Thyroid gland (tissue), 4 donors: ENCODE data around the gene ARL6IP4. TPM values are rescaled to one million over a fixed set of nuclear protein-coding genes. Genes with fewer than 3 reads are reported as not detected.

Experiments
- DNase-seq, 2 donors: peaks; one replicate each; pipeline ENCODE4 v3.0.0-alpha.2; 2019
- H3K27ac ChIP-seq, 3 donors: fragments of 200-600 bp; sonication (generic); 1 replicate in 2 of 3; 2 replicates in 1 of 3; pipeline ENCODE4 v1.5.1; 2016 to 2019; ENCODE audit warnings: mild to moderate bottlenecking in 1 of 3, moderate library complexity in 1 of 3
- H3K27me3 ChIP-seq: fragments of 200-600 bp; sonication (generic); one replicate; pipeline ENCODE4 v1.5.1; 2019
- H3K36me3 ChIP-seq, 2 donors: fragments of 200-600 bp; sonication (generic); one replicate each; pipeline ENCODE4 v1.5.1; 2016 to 2019
- H3K4me1 ChIP-seq, 2 donors: fragments of 200-600 bp; sonication (generic); one replicate each; pipeline ENCODE4 v1.5.1; 2017 to 2019
- H3K4me3 ChIP-seq, 3 donors: fragments of 200-600 bp; sonication (generic); replicated peaks in 1 of 3; 1 replicate in 2 of 3; 2 replicates in 1 of 3; pipeline ENCODE4 v1.5.1; 2016; ENCODE audit warnings: mild to moderate bottlenecking in 1 of 3
- H3K9me3 ChIP-seq: fragments of 200-600 bp; sonication (generic); one replicate; pipeline ENCODE4 v1.5.1; 2017
- POLR2A ChIP-seq, 2 donors: fragments of 450-650 bp; IDR thresholded peaks; one replicate each; pipeline ENCODE4 v1.6.1; 2017; ENCODE audit warnings: antibody characterized with exemption in 2 of 2, mild to moderate bottlenecking in 2 of 2, moderate library complexity in 1 of 2
- WGBS, 2 donors: methylation state at CpG; one replicate each; pipeline ENCODE4 v1.1.5; 2017; 5-methylcytosine and 5-hydroxymethylcytosine counted together
- intact Hi-C: fragments of 100-400 bp; cut with DNase I; formaldehyde crosslinking; loops from one replicate; pipeline ENCODE4 v1.15.1; 2023
- total RNA-seq, 4 donors: library from RNA; depleted of rRNA; stranded (reverse); fragments of >200 nt; gene quantifications; one replicate each; pipeline ENCODE4 v1.2.3, GENCODE V29; 2016
- TF ChIP-seq, protein P1 (sequence below), 6 experiments: fragments of 200-600 bp in 3 of 6; fragments of 450-650 bp in 3 of 6; sonication (generic) in 3 of 6; IDR thresholded peaks; one replicate each; pipeline ENCODE4 v1.5.1; 2016 to 2019; ENCODE audit warnings: antibody characterized with exemption in 6 of 6, mild to moderate bottlenecking in 2 of 6, inconsistent platforms in 1 of 6, moderate library complexity in 1 of 6

Gene ARL6IP4
- total RNA-seq, 4 donors from 2014 or later, result 210 to 281 (median 262) TPM

DNA sequence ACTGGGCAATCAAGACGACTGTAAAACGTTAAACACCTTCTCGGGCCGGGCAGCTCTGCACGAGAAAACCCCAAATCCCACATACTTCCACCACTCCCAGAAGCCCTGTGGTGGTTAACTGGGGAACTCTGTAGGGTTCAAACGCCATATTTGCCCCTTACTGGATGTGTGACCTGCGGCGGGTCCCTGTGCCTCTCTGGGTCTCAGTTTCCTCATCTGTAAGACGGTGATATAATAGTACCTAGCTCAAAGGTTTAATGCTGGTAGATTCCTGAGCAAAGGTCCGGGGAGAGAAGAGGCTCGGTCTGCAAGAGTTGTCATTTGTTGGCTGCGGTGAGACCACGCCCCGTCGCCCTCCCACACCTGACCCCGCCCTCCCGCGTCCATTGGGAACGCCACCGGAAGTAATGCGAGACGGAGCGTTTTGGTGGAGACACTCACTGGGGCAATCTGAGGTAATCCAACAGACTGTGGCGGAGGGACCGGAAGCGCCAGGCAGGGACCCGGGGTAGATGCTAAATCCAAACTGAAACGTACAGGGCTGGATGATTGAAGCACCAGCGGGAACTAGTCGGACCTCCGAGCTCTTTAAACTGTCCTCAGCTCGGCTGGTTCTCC is 6.1 kb upstream of the ARL6IP4 start:
- WGBS, 2 donors, result 0 to 1% methylated on average over 23 to 28 of the region's 32 CpGs
- no peaks in the 10 kb centered on the region for H3K36me3 ChIP-seq
- peaks cover 16 to 23% of the 10 kb centered on the region in 2 donors for H3K4me1 ChIP-seq
- H3K9me3 ChIP-seq, result no peaks in the 10 kb centered on the region
- no peaks in the 10 kb centered on the region for H3K27me3 ChIP-seq
- H3K27ac ChIP-seq, result peak overlapping the region; percentile 97 to 100 (median 99)
- intact Hi-C loops, result no loop called here
- TF ChIP-seq POLR2A (IDR thresholded peaks at IDR 0.05), result peak in 1 of 2 donors; percentile 56
- TF ChIP-seq, protein P1, sequence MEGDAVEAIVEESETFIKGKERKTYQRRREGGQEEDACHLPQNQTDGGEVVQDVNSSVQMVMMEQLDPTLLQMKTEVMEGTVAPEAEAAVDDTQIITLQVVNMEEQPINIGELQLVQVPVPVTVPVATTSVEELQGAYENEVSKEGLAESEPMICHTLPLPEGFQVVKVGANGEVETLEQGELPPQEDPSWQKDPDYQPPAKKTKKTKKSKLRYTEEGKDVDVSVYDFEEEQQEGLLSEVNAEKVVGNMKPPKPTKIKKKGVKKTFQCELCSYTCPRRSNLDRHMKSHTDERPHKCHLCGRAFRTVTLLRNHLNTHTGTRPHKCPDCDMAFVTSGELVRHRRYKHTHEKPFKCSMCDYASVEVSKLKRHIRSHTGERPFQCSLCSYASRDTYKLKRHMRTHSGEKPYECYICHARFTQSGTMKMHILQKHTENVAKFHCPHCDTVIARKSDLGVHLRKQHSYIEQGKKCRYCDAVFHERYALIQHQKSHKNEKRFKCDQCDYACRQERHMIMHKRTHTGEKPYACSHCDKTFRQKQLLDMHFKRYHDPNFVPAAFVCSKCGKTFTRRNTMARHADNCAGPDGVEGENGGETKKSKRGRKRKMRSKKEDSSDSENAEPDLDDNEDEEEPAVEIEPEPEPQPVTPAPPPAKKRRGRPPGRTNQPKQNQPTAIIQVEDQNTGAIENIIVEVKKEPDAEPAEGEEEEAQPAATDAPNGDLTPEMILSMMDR (IDR thresholded peaks at IDR 0.05), result peak in 1 of 6 experiments; percentile 21
- peak; percentile 99 for DNase-seq
- peak overlapping the region; percentile 77 to 100 (median 82) for H3K4me3 ChIP-seq

DNA sequence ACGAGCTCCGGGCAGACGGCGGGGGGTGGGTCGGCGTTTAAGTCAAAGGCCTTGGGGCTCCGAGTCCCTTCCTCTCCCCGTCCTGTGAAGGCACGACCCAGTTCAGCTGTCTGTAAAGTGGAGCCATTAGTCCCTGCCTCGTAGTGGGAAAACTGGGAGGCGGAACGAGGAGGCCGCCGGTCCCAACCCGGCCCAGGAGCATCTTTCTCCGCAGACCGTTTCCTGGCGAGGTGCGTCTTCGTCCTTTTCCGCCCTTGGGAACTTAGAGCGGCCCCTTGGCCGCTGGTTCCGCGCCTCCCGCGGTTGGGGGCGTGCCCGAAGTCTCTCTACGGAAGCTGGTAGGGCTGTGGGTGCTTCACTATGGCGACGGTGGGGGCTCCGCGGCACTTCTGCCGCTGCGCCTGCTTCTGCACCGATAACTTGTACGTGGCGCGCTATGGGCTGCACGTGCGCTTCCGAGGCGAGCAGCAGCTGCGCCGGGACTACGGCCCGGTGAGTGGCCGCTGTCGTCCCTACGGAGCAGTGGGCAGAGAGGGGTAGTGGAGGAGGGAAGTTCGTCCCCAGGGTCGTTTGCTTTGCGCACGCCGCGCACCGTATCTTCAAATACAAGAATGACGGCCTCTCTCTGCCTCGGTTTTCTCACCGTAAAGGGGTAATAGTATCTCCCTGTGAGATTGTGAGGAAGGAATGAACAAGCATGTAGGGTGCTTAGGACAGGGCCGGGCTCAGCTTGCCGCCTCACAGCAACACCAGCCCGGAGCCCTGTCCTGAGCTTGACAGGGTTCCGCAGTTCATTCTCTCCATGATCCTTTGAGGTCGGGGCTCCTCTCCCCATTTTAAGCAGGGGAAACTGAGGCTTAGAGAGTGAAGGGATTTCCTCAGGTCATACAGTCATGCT is 5.3 kb upstream of the ARL6IP4 start, which contains the start of gene OGFOD2:
TSS of gene OGFOD2 (plus strand) at position 353 of the 898 bp plus-strand sequence. CDS start at position 361, 8 bp downstream.
- DNase-seq, result peak; percentile 91 to 92
- Histone ChIP-seq H3K4me1 (peaks cover 23 to 31% of the 10 kb centered on the region in 2 donors), H3K27me3 (no peaks in the 10 kb centered on the region), H3K4me3 (peak within 1 kb of the TSS; percentile 77 to 100 (median 82)), H3K9me3 (no peaks in the 10 kb centered on the region), H3K27ac (peak within 1 kb of the TSS; percentile 97 to 100 (median 99)), H3K36me3 (no peaks in the 10 kb centered on the region)
- TF ChIP-seq, protein P1 (IDR thresholded peaks at IDR 0.05), result peak in 1 of 6 experiments; percentile 15
- peak; percentile 16 to 62 for TF ChIP-seq POLR2A (IDR thresholded peaks at IDR 0.05)
- 0% methylated on average over 14 to 47 of the region's 66 CpGs for WGBS, 2 donors
- intact Hi-C loops, result no loop called here

DNA sequence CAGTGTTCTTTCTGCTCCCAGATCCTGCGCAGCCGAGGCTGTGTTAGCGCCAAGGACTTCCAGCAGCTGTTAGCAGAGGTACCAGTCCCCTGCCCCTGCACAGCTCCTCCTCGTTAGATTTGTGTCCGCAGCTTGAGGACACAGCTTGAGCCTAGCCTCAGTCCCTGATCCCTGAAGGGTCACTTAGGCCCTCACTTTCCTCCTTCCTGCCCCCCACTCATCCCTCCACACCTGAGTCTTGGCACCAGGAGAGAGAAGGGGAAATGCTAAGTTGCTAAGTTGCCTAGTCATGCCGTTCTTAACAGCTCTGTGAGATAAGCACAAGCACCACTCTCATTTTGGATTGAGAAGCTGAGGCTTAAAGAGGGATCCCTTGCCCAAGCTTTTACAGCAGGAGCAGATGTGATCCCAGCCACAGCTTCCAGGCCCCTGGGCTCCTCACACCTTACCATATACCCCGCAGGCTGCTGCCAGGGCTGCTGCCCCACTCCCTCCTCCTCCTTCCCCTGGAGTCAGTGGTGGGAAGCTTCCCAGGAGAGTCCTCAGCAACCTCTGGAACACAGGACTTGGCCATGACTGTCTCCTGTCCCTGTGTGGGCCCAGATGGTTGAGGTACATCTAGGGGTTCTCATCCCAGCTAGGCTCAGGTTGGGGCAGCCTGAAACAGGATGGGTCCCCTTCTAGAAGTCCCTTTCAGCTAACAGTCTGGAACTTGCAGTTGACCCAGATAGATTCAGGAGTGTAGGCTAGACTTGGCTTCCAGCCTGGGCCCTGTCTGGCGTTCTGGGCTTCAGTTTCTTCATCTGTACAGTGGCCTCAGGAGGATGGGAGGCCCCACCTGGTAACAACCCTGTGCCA is 4.5 kb upstream of the ARL6IP4 start:
- Histone ChIP-seq H3K4me1 (peaks cover 24 to 31% of the 10 kb centered on the region in 2 donors), H3K9me3 (no peaks in the 10 kb centered on the region), H3K4me3 (peak overlapping the region; percentile 77 to 100 (median 82)), H3K36me3 (no peaks in the 10 kb centered on the region), H3K27ac (peak overlapping the region in 1 of 3 donors; percentile 100), H3K27me3 (no peaks in the 10 kb centered on the region)
- intact Hi-C loops, result no loop called here
- WGBS, 2 donors, result 11 to 20% methylated on average over 4 to 8 of the region's 8 CpGs
- DNase-seq, result no peak
- TF ChIP-seq, protein P1 (IDR thresholded peaks at IDR 0.05), result no peak
- TF ChIP-seq POLR2A (IDR thresholded peaks at IDR 0.05), result no peak

DNA sequence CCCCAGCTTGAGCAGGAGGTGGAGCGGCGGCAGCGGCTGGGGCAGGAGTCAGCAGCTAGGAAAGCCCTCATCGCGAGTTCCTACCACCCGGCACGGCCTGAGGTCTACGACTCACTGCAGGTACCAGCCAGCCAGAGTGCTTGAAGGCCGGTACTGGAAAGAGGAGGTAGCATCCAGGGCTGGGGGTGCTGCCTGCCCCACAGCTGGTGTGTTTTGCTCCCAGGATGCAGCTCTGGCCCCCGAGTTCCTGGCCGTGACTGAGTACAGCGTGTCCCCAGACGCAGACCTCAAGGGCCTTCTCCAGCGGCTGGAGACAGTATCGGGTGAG is 3.9 kb upstream of the ARL6IP4 start:
- 68 to 89% methylated on average over 7 to 8 of the region's 15 CpGs for WGBS, 2 donors
- H3K27ac ChIP-seq, result no peak overlapping the region
- peaks cover 30 to 36% of the 10 kb centered on the region in 2 donors for H3K4me1 ChIP-seq
- TF ChIP-seq, protein P1 (IDR thresholded peaks at IDR 0.05), result no peak
- no peak for TF ChIP-seq POLR2A (IDR thresholded peaks at IDR 0.05)
- intact Hi-C loops, result no loop called here
- H3K4me3 ChIP-seq, result no peak overlapping the region
- H3K27me3 ChIP-seq, result no peaks in the 10 kb centered on the region
- no peaks in the 10 kb centered on the region for H3K36me3 ChIP-seq
- no peaks in the 10 kb centered on the region for H3K9me3 ChIP-seq
- DNase-seq, result no peak
